Endothelial cell of umbilical vein (primary cell): ENCODE data around the gene SLC50A1. TPM values are rescaled to one million over a fixed set of nuclear protein-coding genes. Genes with fewer than 3 reads are reported as not detected.

Experiments used
- BruUV-seq: library from RNA; stranded (reverse); fragments of 400-500 nt; replicated peaks from 2 replicates; lab custom pipeline; 2021; lab: Mats Ljungman, UMichigan
- CTCF ChIA-PET: fragments of 300-600, 350-600 bp; sonication (Branson Sonifier 250); formaldehyde crosslinking; loops from one replicate; lab custom pipeline; 2021; ENCODE audit warnings: antibody characterized with exemption, inconsistent platforms; lab: Charles Lee
- POLR2A ChIA-PET: fragments of 300-600, 350-600 bp; sonication (Branson Sonifier 250); formaldehyde crosslinking; loops from one replicate; lab custom pipeline; 2021; ENCODE audit warnings: antibody characterized with exemption, inconsistent platforms; lab: Charles Lee
- DNase-seq: peaks from one replicate; pipeline ENCODE4 v3.0.0-alpha.2; 2011; ENCODE audit warnings: low read depth, low spot score
- FAIRE-seq: peaks from 2 replicates; lab custom pipeline; 2011; peaks lifted over from hg19 to GRCh38; lab: Jason Lieb, UNC
- H2AFZ ChIP-seq: 2 replicates; pipeline ENCODE4 v1.6.0; 2012; ENCODE audit warnings: low read depth, low read length, control low read depth, inconsistent platforms
- H3K27ac ChIP-seq: 2 replicates; pipeline ENCODE4 v1.5.1; 2011; ENCODE audit warnings: low read depth, mild to moderate bottlenecking, control low read depth, low read length, moderate library complexity; ENCODE audit not compliant: insufficient read depth
- H3K27me3 ChIP-seq, 2 experiments: 2 replicates each; pipeline versions ENCODE4 v1.6.0 to v1.6.1; 2011; ENCODE audit warnings: low read length in 2 of 2, mixed read lengths in 1 of 2; ENCODE audit not compliant: control insufficient read depth in 2 of 2, insufficient read depth in 2 of 2
- H3K36me3 ChIP-seq, 2 experiments: 2 replicates in 1 of 2; 3 replicates in 1 of 2; pipeline ENCODE4 v1.5.1; 2011; ENCODE audit warnings: low read length in 2 of 2, mild to moderate bottlenecking in 1 of 2, moderate library complexity in 1 of 2; ENCODE audit not compliant: control insufficient read depth in 2 of 2, insufficient read depth in 2 of 2; ENCODE audit errors: extremely low read depth in 1 of 2
- H3K4me1 ChIP-seq: 3 replicates; pipeline ENCODE4 v1.5.1; 2011; ENCODE audit warnings: mild to moderate bottlenecking, low read length; ENCODE audit not compliant: control insufficient read depth, insufficient read depth; ENCODE audit errors: extremely low read depth
- H3K4me2 ChIP-seq: 2 replicates; pipeline ENCODE4 v1.6.1; 2011; ENCODE audit warnings: low read length, control low read depth, mixed read lengths; ENCODE audit not compliant: insufficient read depth
- H3K4me3 ChIP-seq, 3 experiments: fragments of 200-600 bp in 1 of 3; sonication (generic), shearing (Covaris generic) in 1 of 3; replicated peaks in 1 of 3; 2 replicates each; pipeline ENCODE4 v1.5.1; 2011 to 2016; ENCODE audit warnings: control low read depth in 3 of 3, low read length in 3 of 3, mild to moderate bottlenecking in 2 of 3, inconsistent platforms in 1 of 3, low read depth in 1 of 3, moderate library complexity in 1 of 3; ENCODE audit not compliant: insufficient read depth in 1 of 3
- H3K79me2 ChIP-seq: 2 replicates; pipeline ENCODE4 v1.6.0; 2012; ENCODE audit warnings: low read length, inconsistent platforms; ENCODE audit not compliant: control insufficient read depth, insufficient read depth
- H3K9ac ChIP-seq: replicated peaks from 2 replicates; pipeline ENCODE3; 2011; ENCODE audit warnings: low read length, control low read depth; ENCODE audit not compliant: insufficient read depth; ENCODE audit errors: extremely low read depth
- H3K9me1 ChIP-seq: replicated peaks from 3 replicates; pipeline ENCODE4 v1.6.0; 2011; ENCODE audit warnings: mild to moderate bottlenecking, low read length; ENCODE audit not compliant: control insufficient read depth, insufficient read depth; ENCODE audit errors: extremely low read depth
- H3K9me3 ChIP-seq: replicated peaks from 2 replicates; pipeline ENCODE4 v1.5.1; 2012; ENCODE audit warnings: low read length, inconsistent platforms; ENCODE audit not compliant: control insufficient read depth, insufficient read depth
- H4K20me1 ChIP-seq: replicated peaks from 2 replicates; pipeline ENCODE3; 2011; ENCODE audit warnings: mild to moderate bottlenecking, low read length; ENCODE audit not compliant: control insufficient read depth, insufficient read depth; ENCODE audit errors: extremely low read depth
- EZH2 ChIP-seq: IDR thresholded peaks from 2 replicates; pipeline ENCODE4 v1.6.1; 2012; ENCODE audit warnings: borderline replicate concordance, low read depth, mild to moderate bottlenecking, moderate library complexity, low read length, inconsistent platforms; ENCODE audit not compliant: severe bottlenecking
- FOS ChIP-seq: IDR thresholded peaks from 2 replicates; pipeline ENCODE4 v1.6.1; 2011; ENCODE audit warnings: mild to moderate bottlenecking, low read length, moderate library complexity, borderline replicate concordance; ENCODE audit not compliant: insufficient read depth
- GATA2 ChIP-seq: IDR thresholded peaks from 2 replicates; pipeline ENCODE4 v1.7.0; 2011; ENCODE audit warnings: low read depth, mild to moderate bottlenecking, moderate library complexity, mixed read lengths, low read length; ENCODE audit not compliant: insufficient read length, insufficient read depth
- JUN ChIP-seq: IDR thresholded peaks from 2 replicates; pipeline ENCODE4 v1.6.1; 2011; ENCODE audit warnings: borderline replicate concordance, low read depth; ENCODE audit not compliant: insufficient read length, insufficient read depth
- MAX ChIP-seq: IDR thresholded peaks from 2 replicates; pipeline ENCODE4 v1.6.1; 2011; ENCODE audit not compliant: insufficient read depth, insufficient read length
- MYC ChIP-seq: IDR thresholded peaks from one replicate; pipeline ENCODE4 v1.6.1; 2011; ENCODE audit warnings: mild to moderate bottlenecking, low read depth, low read length
- POLR2A ChIP-seq: IDR thresholded peaks from 2 replicates; pipeline ENCODE4 v1.6.1; 2012; ENCODE audit warnings: low read depth, mild to moderate bottlenecking, control low read depth, low read length
- POLR2AphosphoS5 ChIP-seq: IDR thresholded peaks from 2 replicates; pipeline ENCODE4 v1.6.1; 2012; ENCODE audit warnings: low read depth, mild to moderate bottlenecking, control low read depth, low read length, moderate library complexity; ENCODE audit not compliant: insufficient read depth
- dilution Hi-C: fragments of 300-500 bp; cut with MboI; formaldehyde crosslinking; loops from one replicate; pipeline ENCODE4 v1.15.0; 2019; ENCODE audit warnings: low sequenced_read_pairs; ENCODE audit not compliant: extremely low pct_ligation_motif_present
- intact Hi-C: fragments of 100-400 bp; cut with micrococcal nuclease; formaldehyde crosslinking; loops from one replicate; pipeline ENCODE4 v1.10.0; 2022
- polyA plus RNA-seq, 4 experiments: library from polyadenylated mRNA; depleted of rRNA in 3 of 4; stranded (reverse) in 3 of 4; unstranded in 1 of 4; fragments of >200 nt; gene quantifications; 2 replicates each; pipeline versions ENCODE4 v1.2.1 to v1.2.3, GENCODE V29; 2011 to 2012; ENCODE audit warnings: missing spikeins in 1 of 4
- total RNA-seq: library from RNA; stranded (reverse); gene quantifications from 2 replicates; pipeline ENCODE4 v1.2.3, GENCODE V29; 2021
- TF ChIP-seq, protein P1 (sequence below), 2 donors: IDR thresholded peaks; 1 replicate in 1 of 2; 2 replicates in 1 of 2; pipeline ENCODE4 v1.5.1; 2011; ENCODE audit warnings: low read length in 2 of 2, mild to moderate bottlenecking in 2 of 2, moderate library complexity in 2 of 2, control low read depth in 1 of 2, inconsistent platforms in 1 of 2, low read depth in 1 of 2; ENCODE audit not compliant: insufficient read depth in 1 of 2; ENCODE audit errors: extremely low read depth in 1 of 2

The SLC50A1 gene
- total and polyA plus RNA-seq, 2 donors (not counting 3 experiments of a cell fraction or from before 2014, with no cell fraction given) = 29.5 to 66.1 TPM

- no peaks in the 10 kb centered on the region for H3K79me2 ChIP-seq
- TF ChIP-seq FOS (no peak), EZH2 (no peak), MYC (no peak), MAX (no peak), POLR2A (no peak), POLR2AphosphoS5 (no peak), GATA2 (no peak), JUN (no peak)
- TF ChIP-seq, protein P1, sequence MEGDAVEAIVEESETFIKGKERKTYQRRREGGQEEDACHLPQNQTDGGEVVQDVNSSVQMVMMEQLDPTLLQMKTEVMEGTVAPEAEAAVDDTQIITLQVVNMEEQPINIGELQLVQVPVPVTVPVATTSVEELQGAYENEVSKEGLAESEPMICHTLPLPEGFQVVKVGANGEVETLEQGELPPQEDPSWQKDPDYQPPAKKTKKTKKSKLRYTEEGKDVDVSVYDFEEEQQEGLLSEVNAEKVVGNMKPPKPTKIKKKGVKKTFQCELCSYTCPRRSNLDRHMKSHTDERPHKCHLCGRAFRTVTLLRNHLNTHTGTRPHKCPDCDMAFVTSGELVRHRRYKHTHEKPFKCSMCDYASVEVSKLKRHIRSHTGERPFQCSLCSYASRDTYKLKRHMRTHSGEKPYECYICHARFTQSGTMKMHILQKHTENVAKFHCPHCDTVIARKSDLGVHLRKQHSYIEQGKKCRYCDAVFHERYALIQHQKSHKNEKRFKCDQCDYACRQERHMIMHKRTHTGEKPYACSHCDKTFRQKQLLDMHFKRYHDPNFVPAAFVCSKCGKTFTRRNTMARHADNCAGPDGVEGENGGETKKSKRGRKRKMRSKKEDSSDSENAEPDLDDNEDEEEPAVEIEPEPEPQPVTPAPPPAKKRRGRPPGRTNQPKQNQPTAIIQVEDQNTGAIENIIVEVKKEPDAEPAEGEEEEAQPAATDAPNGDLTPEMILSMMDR (IDR thresholded peaks at IDR 0.05; ENCODE audit: extremely low read depth in 1 of 2, insufficient read depth in 1 of 2, low read depth in 1 of 2, low read length in 2 of 2) = no peak
- H2AFZ ChIP-seq = no peak overlapping the region
- DNase-seq (no peak), FAIRE-seq (no peak)
- H3K27me3 ChIP-seq = no peaks in the 10 kb centered on the region
- no peak overlapping the region for H3K9ac ChIP-seq
- H3K4me3 ChIP-seq = no peak overlapping the region
- ChIA-PET POLR2A (no interaction called here), CTCF (interaction anchor here (1.3 to 3.3 kb wide), 2 partner anchors 10 to 11 kb away, joined by 5 to 35 read pairs; partner anchors contain the start of gene KRTCAP2)
- no peaks in the 10 kb centered on the region for H4K20me1 ChIP-seq
- no peaks in the 10 kb centered on the region for H3K4me1 ChIP-seq
- no peak overlapping the region for H3K27ac ChIP-seq
- intact Hi-C loops = no loop called here
- no peak overlapping the region for H3K4me2 ChIP-seq
- H3K9me3 ChIP-seq = no peaks in the 10 kb centered on the region
- dilution Hi-C loops = no loop called here
- H3K9me1 ChIP-seq = no peaks in the 10 kb centered on the region
- no TSS peak for BruUV-seq
- H3K36me3 ChIP-seq = peaks cover 0 to 11% of the 10 kb centered on the region in 2 experiments
Observed at GRCh38 chr1:155183775-155184221, 48.1 kb downstream of the SLC50A1 start.
